Testis (tissue), 3 donors: Measurements from ENCODE around the gene IFNA10. TPM values are rescaled to one million over a fixed set of nuclear protein-coding genes. Genes with fewer than 3 reads are reported as not detected.
"Not testable (repeated sequence)": the region's sequence is repeated elsewhere in the genome, so short reads cannot be mapped to it uniquely, and the experiment has no call there.

ENCODE experiments used
- DNase-seq: peaks from one replicate; pipeline ENCODE4 v3.0.0-alpha.2; 2019
- H3K27ac ChIP-seq, 2 donors: fragments of 200-600 bp; sonication (generic); one replicate each; pipeline ENCODE4 v1.5.1; 2019
- H3K27me3 ChIP-seq: fragments of 200-600 bp; sonication (generic); one replicate; pipeline ENCODE4 v1.5.1; 2019
- H3K36me3 ChIP-seq: fragments of 200-600 bp; sonication (generic); one replicate; pipeline ENCODE4 v1.5.1; 2017; ENCODE audit warnings: low read depth; ENCODE audit errors: missing control alignments
- H3K4me1 ChIP-seq: fragments of 200-600 bp; sonication (generic); one replicate; pipeline ENCODE4 v1.5.1; 2019
- H3K4me3 ChIP-seq, 2 donors: fragments of 200-600 bp; sonication (generic); one replicate each; pipeline ENCODE4 v1.5.1; 2017 to 2019
- H3K9me3 ChIP-seq: fragments of 200-600 bp; sonication (generic); one replicate; pipeline ENCODE4 v1.5.1; 2017
- POLR2A ChIP-seq: fragments of 450-650 bp; IDR thresholded peaks from one replicate; pipeline ENCODE4 v1.6.1; 2017; ENCODE audit warnings: antibody characterized with exemption, mild to moderate bottlenecking, moderate library complexity
- WGBS, 2 donors: methylation state at CpG; one replicate each; pipeline ENCODE4 v1.1.5; 2018; 5-methylcytosine and 5-hydroxymethylcytosine counted together
- intact Hi-C: fragments of 100-400 bp; cut with DNase I; formaldehyde crosslinking; loops from one replicate; pipeline ENCODE4 v1.15.1; 2023; ENCODE audit warnings: low total_unique reads
- polyA plus RNA-seq: library from polyadenylated mRNA; stranded (reverse); fragments of 350-450 nt; fragmentation: Illumina TruSeq; extraction: RNeasy Lipid Tissue Mini Kit (QIAGEN cat#74804); gene quantifications from one replicate; pipeline ENCODE4 v1.2.3, GENCODE V29; 2014; ENCODE audit warnings: low read depth, low replicate concordance; ENCODE audit not compliant: insufficient read depth
- total RNA-seq, 2 donors: library from RNA; depleted of rRNA; stranded (reverse); fragments of >200 nt; gene quantifications; one replicate each; pipeline ENCODE4 v1.2.3, GENCODE V29; 2016
- TF ChIP-seq, protein P1 (sequence below), 3 experiments: fragments of 450-650 bp in 2 of 3; fragments of 200-600 bp in 1 of 3; sonication (generic) in 1 of 3; IDR thresholded peaks; one replicate each; pipeline ENCODE4 v1.5.1; 2016 to 2019; ENCODE audit warnings: antibody characterized with exemption in 3 of 3, mild to moderate bottlenecking in 2 of 3, moderate library complexity in 1 of 3

IFNA10 gene
- total and polyA plus RNA-seq, 3 donors from 2014 or later, result not detected

DNA sequence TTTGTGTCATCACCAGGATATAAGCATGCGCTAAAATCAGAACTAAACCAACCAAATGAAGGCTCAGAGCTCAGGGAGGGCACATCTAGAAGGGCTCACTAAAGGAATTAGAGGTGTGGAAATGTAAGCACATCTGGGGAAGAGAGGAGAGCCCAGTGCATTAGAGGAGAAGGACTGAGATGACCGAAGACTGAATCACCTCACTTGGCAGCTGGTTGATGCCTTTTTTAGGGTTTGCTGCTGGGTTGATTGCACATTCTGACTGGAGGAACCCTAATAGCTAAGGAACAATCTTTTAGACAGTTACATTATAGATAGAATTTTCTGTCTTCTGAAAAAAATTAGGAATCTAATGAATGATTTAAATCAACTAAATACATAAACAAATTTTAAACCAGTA, 32.3 kb downstream of the IFNA10 start:
- H3K4me1 ChIP-seq, result no peaks in the 10 kb centered on the region
- DNase-seq, result no peak
- 81 to 85% methylated on average over 2 of the region's 2 CpGs for WGBS, 2 donors
- no peak overlapping the region for H3K4me3 ChIP-seq
- no peaks in the 10 kb centered on the region for H3K36me3 ChIP-seq
- no peaks in the 10 kb centered on the region for H3K27me3 ChIP-seq
- H3K9me3 ChIP-seq, result no peaks in the 10 kb centered on the region
- H3K27ac ChIP-seq, result no peak overlapping the region
- TF ChIP-seq POLR2A, result no peak
- TF ChIP-seq, protein P1, sequence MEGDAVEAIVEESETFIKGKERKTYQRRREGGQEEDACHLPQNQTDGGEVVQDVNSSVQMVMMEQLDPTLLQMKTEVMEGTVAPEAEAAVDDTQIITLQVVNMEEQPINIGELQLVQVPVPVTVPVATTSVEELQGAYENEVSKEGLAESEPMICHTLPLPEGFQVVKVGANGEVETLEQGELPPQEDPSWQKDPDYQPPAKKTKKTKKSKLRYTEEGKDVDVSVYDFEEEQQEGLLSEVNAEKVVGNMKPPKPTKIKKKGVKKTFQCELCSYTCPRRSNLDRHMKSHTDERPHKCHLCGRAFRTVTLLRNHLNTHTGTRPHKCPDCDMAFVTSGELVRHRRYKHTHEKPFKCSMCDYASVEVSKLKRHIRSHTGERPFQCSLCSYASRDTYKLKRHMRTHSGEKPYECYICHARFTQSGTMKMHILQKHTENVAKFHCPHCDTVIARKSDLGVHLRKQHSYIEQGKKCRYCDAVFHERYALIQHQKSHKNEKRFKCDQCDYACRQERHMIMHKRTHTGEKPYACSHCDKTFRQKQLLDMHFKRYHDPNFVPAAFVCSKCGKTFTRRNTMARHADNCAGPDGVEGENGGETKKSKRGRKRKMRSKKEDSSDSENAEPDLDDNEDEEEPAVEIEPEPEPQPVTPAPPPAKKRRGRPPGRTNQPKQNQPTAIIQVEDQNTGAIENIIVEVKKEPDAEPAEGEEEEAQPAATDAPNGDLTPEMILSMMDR (IDR thresholded peaks at IDR 0.05), result no peak
- intact Hi-C loops, result no loop called here

- no peak for DNase-seq
- Histone ChIP-seq H3K4me3 (no peak overlapping the region), H3K36me3 (no peaks in the 10 kb centered on the region), H3K9me3 (no peaks in the 10 kb centered on the region), H3K27ac (no peak overlapping the region), H3K27me3 (no peaks in the 10 kb centered on the region), H3K4me1 (no peaks in the 10 kb centered on the region)
- TF ChIP-seq, protein P1 (IDR thresholded peaks at IDR 0.05), result no peak
- no peak for TF ChIP-seq POLR2A
- intact Hi-C loops, result no loop called here
- 91 to 94% methylated on average over 3 of the region's 3 CpGs for WGBS, 2 donors
These were observed 34.8 kb downstream of the IFNA10 start for GRCh38 chr9:21172156-21172555.

- no peaks in the 10 kb centered on the region for H3K36me3 ChIP-seq
- DNase-seq, result no peak
- TF ChIP-seq, protein P1 (IDR thresholded peaks at IDR 0.05), result no peak
- no peak for TF ChIP-seq POLR2A
- H3K27ac ChIP-seq, result no peak overlapping the region
- no peaks in the 10 kb centered on the region for H3K4me1 ChIP-seq
- WGBS, 2 donors, result 81 to 86% methylated on average over 1 of the region's 1 CpG
- intact Hi-C loops, result no loop called here
- no peaks in the 10 kb centered on the region for H3K27me3 ChIP-seq
- no peak overlapping the region for H3K4me3 ChIP-seq
- no peaks in the 10 kb centered on the region for H3K9me3 ChIP-seq
These were observed 35.6 kb downstream of the IFNA10 start for GRCh38 chr9:21171351-21171750.

DNA sequence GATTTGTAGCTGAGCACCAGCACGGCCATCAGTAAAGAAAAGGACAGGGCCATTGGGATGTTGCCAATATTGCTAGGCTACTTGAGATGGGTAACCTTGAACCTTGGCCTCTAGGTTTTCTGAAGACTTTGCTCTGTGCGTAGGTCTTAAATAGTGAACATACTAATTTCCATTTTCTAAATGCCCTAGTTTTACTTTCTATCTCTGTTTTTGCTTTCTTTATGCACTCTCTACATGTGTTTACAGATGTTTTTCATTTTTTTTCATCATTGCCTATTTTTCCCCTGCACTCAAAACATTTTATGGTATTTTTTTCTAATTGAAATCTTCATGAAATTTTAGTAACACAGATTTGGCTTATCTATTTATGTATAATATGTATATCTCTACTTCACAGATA, 40.4 kb downstream of the IFNA10 start, which contains the start of gene IFNA21:
Gene IFNA21, minus strand, starts transcription at position 101 of the 400 bp plus-strand sequence. Its CDS starts 48 bp downstream, at position 53.
- H3K4me1 ChIP-seq, H3K4me3 ChIP-seq, H3K9me3 ChIP-seq, intact Hi-C loops, H3K27me3 ChIP-seq, H3K36me3 ChIP-seq, H3K27ac ChIP-seq, DNase-seq: not testable (repeated sequence)
- WGBS, 2 donors, result 35 to 61% methylated on average over 2 of the region's 2 CpGs

DNA sequence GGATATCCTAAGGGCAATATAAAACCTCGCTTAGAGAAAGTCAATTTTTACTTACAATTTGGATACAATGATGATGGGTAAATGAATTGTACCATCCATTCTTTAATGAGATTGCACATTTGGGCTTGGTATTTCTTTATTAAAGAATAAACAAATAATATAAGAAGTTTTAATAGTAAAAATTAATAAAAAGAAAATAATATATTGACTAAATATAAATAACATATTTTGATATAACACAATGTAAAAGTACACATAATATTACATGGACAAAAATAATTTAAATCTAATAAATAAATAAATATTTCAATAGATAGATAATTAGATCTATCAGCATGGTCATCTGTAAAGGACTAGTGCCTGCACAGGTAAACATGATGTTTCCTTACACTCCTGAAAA, 41.4 kb downstream of the IFNA10 start:
- intact Hi-C loops, result no loop called here
- DNase-seq, result no peak
- H3K4me1 ChIP-seq, result no peaks in the 10 kb centered on the region
- TF ChIP-seq, protein P1 (IDR thresholded peaks at IDR 0.05), result no peak
- no peak for TF ChIP-seq POLR2A
- H3K9me3 ChIP-seq, result no peaks in the 10 kb centered on the region
- H3K27ac ChIP-seq, result no peak overlapping the region
- H3K4me3 ChIP-seq, result no peak overlapping the region
- no peaks in the 10 kb centered on the region for H3K27me3 ChIP-seq
- no peaks in the 10 kb centered on the region for H3K36me3 ChIP-seq
- 72 to 97% methylated on average over 1 of the region's 1 CpG for WGBS, 2 donors
